Activated CD8-positive, alpha-beta T cell treated with anti-CD3 and anti-CD28 coated beads for 36 hours (primary cell): ENCODE measurements around the gene KCNH2. TPM values are rescaled to one million over a fixed set of nuclear protein-coding genes. Genes with fewer than 3 reads are reported as not detected.

Experiments used
- ATAC-seq: fragments of 200-7000 bp; cut with Tn5 transposase; one replicate; pipeline ENCODE4 v1.10.0; 2021; ENCODE audit warnings: mild to moderate bottlenecking, moderate library complexity
- CTCF ChIA-PET: fragments of 350-600 bp; sonication (Branson Sonifier 250); formaldehyde crosslinking; loops from one replicate; lab custom pipeline; 2021; ENCODE audit warnings: antibody characterized with exemption; lab: Charles Lee
- POLR2A ChIA-PET: fragments of 350-600 bp; sonication (Branson Sonifier 250); formaldehyde crosslinking; loops from one replicate; lab custom pipeline; 2021; ENCODE audit warnings: antibody characterized with exemption; lab: Charles Lee
- DNase-seq: peaks from one replicate; pipeline ENCODE4 v3.0.0-alpha.2; 2020
- H3K27ac Mint-ChIP-seq: one replicate; pipeline ENCODE4 v1.8.0; 2021; ENCODE audit warnings: mild to moderate bottlenecking, mixed read lengths
- H3K27me3 Mint-ChIP-seq: one replicate; pipeline ENCODE4 v1.8.0; 2021; ENCODE audit warnings: mixed read lengths
- H3K36me3 Mint-ChIP-seq: one replicate; pipeline ENCODE4 v1.8.0; 2021; ENCODE audit warnings: low read depth, mixed read lengths
- H3K4me1 Mint-ChIP-seq: one replicate; pipeline ENCODE4 v1.8.0; 2021; ENCODE audit warnings: low read depth, mixed read lengths
- H3K4me3 Mint-ChIP-seq: one replicate; pipeline ENCODE4 v1.8.0; 2021; ENCODE audit warnings: mild to moderate bottlenecking, moderate library complexity, mixed read lengths
- H3K9me3 Mint-ChIP-seq: one replicate; pipeline ENCODE4 v1.8.0; 2021; ENCODE audit warnings: mixed read lengths
- CTCF ChIP-seq: fragments of 200-600 bp; IDR thresholded peaks from one replicate; pipeline ENCODE4 v1.8.0; 2022; ENCODE audit warnings: antibody characterized with exemption, mild to moderate bottlenecking
- intact Hi-C: fragments of 100-400 bp; cut with micrococcal nuclease; formaldehyde crosslinking; loops from one replicate; pipeline ENCODE4 v1.10.0; 2022
- total RNA-seq, 2 experiments: library from RNA; stranded (reverse); gene quantifications; one replicate each; pipeline ENCODE4 v1.2.3, GENCODE V29; 2021

KCNH2 gene
- total RNA-seq, 2 experiments from 2014 or later: 0.23 to 0.29 TPM

- DNase-seq (peak; percentile 69), ATAC-seq (peak; percentile 83)
- peaks cover 8% of the 10 kb centered on the region for H3K4me1 Mint-ChIP-seq
- TF ChIP-seq CTCF: no peak
- H3K9me3 Mint-ChIP-seq: no peaks in the 10 kb centered on the region
- H3K27ac Mint-ChIP-seq: no peak overlapping the region
- ChIA-PET CTCF (interaction anchor here (0.8 to 2.4 kb wide), 6 partner anchors 11 to 186 kb away, joined by 3 to 24 read pairs (median 4); no protein-coding TSS in a partner anchor), POLR2A (interaction anchor here (0.7 to 0.9 kb wide), 4 partner anchors 50 to 141 kb away, joined by 3 read pairs; no protein-coding TSS in a partner anchor)
- intact Hi-C loops: no loop called here
- no peak overlapping the region for H3K4me3 Mint-ChIP-seq
- no peaks in the 10 kb centered on the region for H3K36me3 Mint-ChIP-seq
- H3K27me3 Mint-ChIP-seq: peaks cover 16% of the 10 kb centered on the region
These were observed 68.7 kb downstream of the KCNH2 start for GRCh38 chr7:150909200-150909995.

- no peak overlapping the region for H3K27ac Mint-ChIP-seq
- H3K36me3 Mint-ChIP-seq: no peaks in the 10 kb centered on the region
- CTCF ChIA-PET: interaction anchor here (0.9 to 2.4 kb wide), 4 partner anchors 10 to 76 kb away, joined by 3 to 24 read pairs (median 4); no protein-coding TSS in a partner anchor
- ATAC-seq (no peak), DNase-seq (no peak)
- POLR2A ChIA-PET: interaction anchor here (0.9 kb wide), 1 partner anchor 142 kb away, joined by 3 read pairs; no protein-coding TSS in a partner anchor
- H3K9me3 Mint-ChIP-seq: no peaks in the 10 kb centered on the region
- H3K27me3 Mint-ChIP-seq: peaks cover 23% of the 10 kb centered on the region
- peaks cover 11% of the 10 kb centered on the region for H3K4me1 Mint-ChIP-seq
- no peak for TF ChIP-seq CTCF
- H3K4me3 Mint-ChIP-seq: no peak overlapping the region
- intact Hi-C loops: no loop called here
These were observed 69.9 kb downstream of the KCNH2 start for GRCh38 chr7:150908173-150908572.

GRCh38 chr7:150904011-150904909 lies 73.9 kb downstream of the KCNH2 start:
- Mint-ChIP-seq H3K36me3 (no peaks in the 10 kb centered on the region), H3K27me3 (peaks cover 45% of the 10 kb centered on the region), H3K4me1 (peaks cover 8% of the 10 kb centered on the region), H3K4me3 (no peak overlapping the region), H3K27ac (no peak overlapping the region), H3K9me3 (no peaks in the 10 kb centered on the region)
- intact Hi-C loops: no loop called here
- ATAC-seq (no peak), DNase-seq (no peak)
- CTCF ChIA-PET: interaction anchor here (1.0 to 2.0 kb wide), 4 partner anchors 28 to 206 kb away, joined by 3 to 5 read pairs (median 4); no protein-coding TSS in a partner anchor
- POLR2A ChIA-PET: no interaction called here
- no peak for TF ChIP-seq CTCF

DNA sequence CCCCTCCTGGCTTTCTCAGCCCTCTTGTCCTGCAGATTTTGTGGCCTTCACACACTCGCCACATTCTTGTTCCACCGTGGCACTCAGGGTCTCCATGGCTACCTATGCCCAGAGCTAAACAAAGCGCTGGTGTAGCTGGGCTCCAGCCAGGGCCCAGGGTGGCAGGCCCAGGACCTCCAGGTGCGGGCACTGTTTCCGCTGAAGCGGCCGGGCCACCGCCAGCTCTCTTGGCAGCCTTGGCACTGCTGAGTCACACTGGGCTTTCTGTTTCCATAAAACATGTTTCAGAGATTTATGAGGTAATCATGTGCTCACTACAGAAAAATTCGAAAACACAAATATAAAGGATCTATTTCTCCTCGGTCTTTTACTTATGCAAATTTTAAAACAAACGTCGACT lies 74.5 kb downstream of the KCNH2 start:
- ATAC-seq (peak; percentile 42), DNase-seq (peak; percentile 45)
- Mint-ChIP-seq H3K4me1 (peaks cover 4% of the 10 kb centered on the region), H3K27ac (no peak overlapping the region), H3K9me3 (no peaks in the 10 kb centered on the region), H3K27me3 (peaks cover 47% of the 10 kb centered on the region), H3K4me3 (no peak overlapping the region), H3K36me3 (no peaks in the 10 kb centered on the region)
- TF ChIP-seq CTCF: no peak
- ChIA-PET CTCF (interaction anchor here (1.0 to 1.3 kb wide), 3 partner anchors 27 to 207 kb away, joined by 3 to 5 read pairs (median 3); no protein-coding TSS in a partner anchor), POLR2A (no interaction called here)
- intact Hi-C loops: no loop called here
